GM13976 (cell line): ENCODE measurements around the gene SPPL2C.

Experiments
- DNase-seq: peaks from one replicate; pipeline ENCODE4 v3.0.0; 2012; ENCODE audit warnings: low spot score
- in situ Hi-C: fragments of 300-500 bp; cut with MboI; formaldehyde crosslinking; loops from one replicate; pipeline ENCODE4 v1.12.0; 2022; ENCODE audit warnings: low sequenced_read_pairs, mixed read lengths, inconsistent platforms; ENCODE audit not compliant: unreplicated experiment
- TF ChIP-seq, protein P1 (sequence below): IDR thresholded peaks from 2 replicates; pipeline ENCODE4 v1.5.1; 2012; ENCODE audit warnings: borderline replicate concordance, mild to moderate bottlenecking; ENCODE audit not compliant: insufficient read depth; ENCODE audit errors: extremely low read depth, missing control alignments, control extremely low read depth

SPPL2C gene

DNA sequence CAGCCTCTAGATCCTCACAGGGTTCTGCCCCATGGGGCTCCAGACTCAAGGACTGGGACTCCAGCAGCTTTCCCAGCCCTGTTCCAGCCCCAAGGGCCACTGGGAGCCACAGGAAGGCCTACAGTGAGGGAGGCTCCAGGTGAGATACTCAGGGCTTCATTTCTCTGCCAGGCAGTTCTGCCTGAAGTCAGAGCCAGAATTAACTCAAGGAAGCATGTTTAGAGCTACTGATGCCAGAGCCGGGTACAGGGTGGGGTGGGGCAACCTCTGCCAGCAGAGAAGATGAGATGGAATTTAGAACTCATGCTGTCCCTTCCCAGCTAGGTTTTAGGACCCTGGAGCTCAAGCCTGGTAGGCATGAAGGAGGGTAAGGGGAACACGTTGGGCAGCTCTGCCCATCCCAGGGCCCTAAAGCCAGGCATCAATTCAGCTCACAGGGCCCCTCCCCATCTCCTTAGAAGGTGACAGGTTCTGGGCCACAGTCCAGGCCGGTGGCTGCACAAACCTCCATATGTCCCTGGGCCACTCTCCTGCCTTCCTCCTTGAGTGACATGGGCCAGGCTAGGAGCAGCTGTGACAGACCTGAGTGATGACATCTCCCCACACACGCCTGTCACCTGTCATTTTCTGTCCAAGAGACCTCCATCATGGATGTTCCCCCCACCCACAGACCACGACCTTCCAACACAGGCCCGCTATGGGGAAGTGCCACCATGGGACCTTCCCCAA lies 24.5 kb upstream of the SPPL2C start:
- DNase-seq, result no peak
- TF ChIP-seq, protein P1, sequence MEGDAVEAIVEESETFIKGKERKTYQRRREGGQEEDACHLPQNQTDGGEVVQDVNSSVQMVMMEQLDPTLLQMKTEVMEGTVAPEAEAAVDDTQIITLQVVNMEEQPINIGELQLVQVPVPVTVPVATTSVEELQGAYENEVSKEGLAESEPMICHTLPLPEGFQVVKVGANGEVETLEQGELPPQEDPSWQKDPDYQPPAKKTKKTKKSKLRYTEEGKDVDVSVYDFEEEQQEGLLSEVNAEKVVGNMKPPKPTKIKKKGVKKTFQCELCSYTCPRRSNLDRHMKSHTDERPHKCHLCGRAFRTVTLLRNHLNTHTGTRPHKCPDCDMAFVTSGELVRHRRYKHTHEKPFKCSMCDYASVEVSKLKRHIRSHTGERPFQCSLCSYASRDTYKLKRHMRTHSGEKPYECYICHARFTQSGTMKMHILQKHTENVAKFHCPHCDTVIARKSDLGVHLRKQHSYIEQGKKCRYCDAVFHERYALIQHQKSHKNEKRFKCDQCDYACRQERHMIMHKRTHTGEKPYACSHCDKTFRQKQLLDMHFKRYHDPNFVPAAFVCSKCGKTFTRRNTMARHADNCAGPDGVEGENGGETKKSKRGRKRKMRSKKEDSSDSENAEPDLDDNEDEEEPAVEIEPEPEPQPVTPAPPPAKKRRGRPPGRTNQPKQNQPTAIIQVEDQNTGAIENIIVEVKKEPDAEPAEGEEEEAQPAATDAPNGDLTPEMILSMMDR, result no peak
- in situ Hi-C loops, result loop anchor here (10.0 kb wide), 2 partner anchors 65 to 175 kb away; no protein-coding TSS in a partner anchor

DNA sequence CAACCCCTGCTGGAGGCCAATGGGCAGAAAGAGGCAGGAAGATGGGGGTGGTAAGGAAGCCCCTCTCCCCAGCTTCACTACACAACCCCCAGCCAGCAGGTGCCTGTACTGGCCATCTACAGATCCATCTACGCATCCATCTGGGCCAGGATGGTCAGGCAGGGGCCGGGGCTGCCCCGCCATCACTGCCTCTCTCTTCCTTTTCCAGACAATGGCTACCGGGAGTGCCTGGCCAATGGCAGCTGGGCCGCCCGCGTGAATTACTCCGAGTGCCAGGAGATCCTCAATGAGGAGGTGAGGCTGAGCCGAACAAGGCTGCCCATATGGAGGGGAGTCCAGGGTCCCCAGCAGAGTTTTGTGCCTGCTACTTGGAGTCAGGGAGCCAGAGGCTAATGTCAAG lies 23.5 kb upstream of the SPPL2C start:
- in situ Hi-C loops, result loop anchor here (10.0 kb wide), 2 partner anchors 64 to 176 kb away; no protein-coding TSS in a partner anchor
- DNase-seq, result no peak
- TF ChIP-seq, protein P1, result no peak

- DNase-seq, result no peak
- in situ Hi-C loops, result loop anchor here (10.0 kb wide), 2 partner anchors 61 to 179 kb away; no protein-coding TSS in a partner anchor
- TF ChIP-seq, protein P1, result no peak
Observed at GRCh38 chr17:45823598-45823997, 21.1 kb upstream of the SPPL2C start.

DNA sequence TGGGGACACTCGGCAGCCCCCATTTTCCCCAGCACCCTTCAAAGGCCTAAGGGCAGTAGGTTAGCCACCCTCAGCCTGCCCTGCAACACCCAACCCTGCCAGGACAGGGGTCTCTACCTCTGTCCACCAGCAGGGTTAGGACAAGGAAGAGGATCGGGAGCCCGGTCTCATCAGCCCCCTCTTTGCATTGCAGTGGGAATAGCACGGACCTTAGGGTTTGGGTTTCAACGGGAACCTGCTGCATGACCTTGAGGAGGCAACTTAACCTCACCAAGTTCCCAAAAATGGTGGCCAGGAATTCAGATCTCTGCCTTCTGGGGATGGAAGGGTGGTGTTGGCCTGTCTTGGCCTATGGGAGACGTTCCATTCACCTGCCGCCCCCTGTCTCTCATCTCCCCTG lies 20.2 kb upstream of the SPPL2C start:
- DNase-seq, result no peak
- TF ChIP-seq, protein P1, result no peak
- in situ Hi-C loops, result loop anchor here (10.0 kb wide), 2 partner anchors 60 to 180 kb away; no protein-coding TSS in a partner anchor

GRCh38 chr17:45824901-45825492 lies 19.7 kb upstream of the SPPL2C start:
- no peak for DNase-seq
- TF ChIP-seq, protein P1, result no peak
- in situ Hi-C loops, result loop anchor here (10.0 to 25.0 kb wide), 4 partner anchors 60 to 613 kb away; partner anchors contain the start of gene FMNL1

DNA sequence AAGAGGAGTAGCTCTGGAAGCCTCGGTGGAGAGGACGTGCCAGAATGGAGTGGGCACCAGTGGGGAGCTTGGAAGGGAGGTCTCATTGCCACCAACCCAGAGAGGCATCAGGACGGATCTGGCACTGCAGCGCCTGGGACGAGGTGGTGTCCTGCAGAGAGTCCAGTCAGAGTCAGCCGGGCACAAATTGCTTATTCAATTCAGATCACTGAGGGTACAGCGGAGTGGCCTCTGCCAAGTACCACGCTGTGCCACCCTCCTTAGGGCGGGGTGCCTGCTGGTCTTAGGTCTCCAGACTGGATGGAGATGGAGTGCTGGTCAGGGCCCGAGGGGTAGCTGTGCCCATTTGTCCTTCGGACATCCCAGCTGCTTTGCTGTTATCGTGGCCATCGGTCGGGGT lies 18.9 kb upstream of the SPPL2C start:
- DNase-seq, result no peak
- TF ChIP-seq, protein P1, result no peak
- in situ Hi-C loops, result loop anchor here (10.0 to 25.0 kb wide), 4 partner anchors 59 to 613 kb away; partner anchors contain the start of gene FMNL1
